ENCODE results near the gene TBC1D9B. TPM values are rescaled to one million over a fixed set of nuclear protein-coding genes. Genes with fewer than 3 reads are reported as not detected.

Gene TBC1D9B
- total and polyA plus RNA-seq, 2 donors (not counting 1 experiment from before 2014, with no cell fraction given), result 48.7 to 50.4 TPM

DNA sequence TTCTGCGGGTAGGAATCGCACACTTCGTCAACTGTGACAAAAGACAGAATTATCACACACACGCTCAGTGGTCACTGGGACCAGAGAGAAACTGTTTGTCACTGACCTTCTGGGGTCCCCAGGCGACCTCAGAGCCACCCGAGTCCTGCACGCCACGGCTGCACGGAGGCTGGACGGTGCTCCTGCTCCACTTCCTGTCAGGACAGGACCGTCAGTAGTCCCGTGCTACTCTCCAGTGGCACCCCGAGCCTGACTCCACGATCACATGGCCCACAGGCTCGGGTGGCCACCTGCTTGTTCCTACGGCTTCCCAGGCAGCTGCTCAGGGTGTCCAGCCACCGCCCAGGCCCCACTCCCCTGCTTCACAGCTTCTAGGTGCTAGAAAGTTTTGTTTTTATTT, 66.9 kb downstream of the TBC1D9B start:
- no peak for TF ChIP-seq EZH2 (IDR thresholded peaks at IDR 0.05; ENCODE audit: low read length, missing control alignments)
- TF ChIP-seq, protein P1, sequence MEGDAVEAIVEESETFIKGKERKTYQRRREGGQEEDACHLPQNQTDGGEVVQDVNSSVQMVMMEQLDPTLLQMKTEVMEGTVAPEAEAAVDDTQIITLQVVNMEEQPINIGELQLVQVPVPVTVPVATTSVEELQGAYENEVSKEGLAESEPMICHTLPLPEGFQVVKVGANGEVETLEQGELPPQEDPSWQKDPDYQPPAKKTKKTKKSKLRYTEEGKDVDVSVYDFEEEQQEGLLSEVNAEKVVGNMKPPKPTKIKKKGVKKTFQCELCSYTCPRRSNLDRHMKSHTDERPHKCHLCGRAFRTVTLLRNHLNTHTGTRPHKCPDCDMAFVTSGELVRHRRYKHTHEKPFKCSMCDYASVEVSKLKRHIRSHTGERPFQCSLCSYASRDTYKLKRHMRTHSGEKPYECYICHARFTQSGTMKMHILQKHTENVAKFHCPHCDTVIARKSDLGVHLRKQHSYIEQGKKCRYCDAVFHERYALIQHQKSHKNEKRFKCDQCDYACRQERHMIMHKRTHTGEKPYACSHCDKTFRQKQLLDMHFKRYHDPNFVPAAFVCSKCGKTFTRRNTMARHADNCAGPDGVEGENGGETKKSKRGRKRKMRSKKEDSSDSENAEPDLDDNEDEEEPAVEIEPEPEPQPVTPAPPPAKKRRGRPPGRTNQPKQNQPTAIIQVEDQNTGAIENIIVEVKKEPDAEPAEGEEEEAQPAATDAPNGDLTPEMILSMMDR (conservative IDR thresholded peaks at IDR 0.05 in 1 of 2, IDR thresholded peaks at IDR 0.05 in 1 of 2; ENCODE audit: low read depth in 1 of 2, low read length in 2 of 2), result no peak
- no peak for DNase-seq (ENCODE audit: low read depth in 2 of 2)
- Histone ChIP-seq H3K4me2 (ENCODE audit: extremely low read depth, insufficient read depth, low read length) (no peak overlapping the region), H3K9ac (ENCODE audit: insufficient read depth, low read length) (no peak overlapping the region), H3K27ac (ENCODE audit: insufficient read depth, low read length) (no peak overlapping the region), H3K4me1 (ENCODE audit: control insufficient read depth, extremely low read depth, insufficient read depth, low read length) (peaks cover 4% of the 10 kb centered on the region), H4K20me1 (ENCODE audit: control insufficient read depth, extremely low read depth, insufficient read depth, low read length) (peaks cover 2% of the 10 kb centered on the region), H3K9me3 (ENCODE audit: control insufficient read depth, insufficient read depth, low read depth, low read length) (no peaks in the 10 kb centered on the region), H3K79me2 (ENCODE audit: control insufficient read depth, insufficient read depth, low read length) (no peaks in the 10 kb centered on the region), H2AFZ (ENCODE audit: low read length) (no peak overlapping the region), H3K4me3 (replicated peaks in 1 of 4; ENCODE audit: control extremely low read depth in 1 of 4, insufficient read depth in 1 of 4, low read depth in 3 of 4, low read length in 4 of 4) (no peak overlapping the region), H3K27me3 (ENCODE audit: control insufficient read depth, insufficient read depth, low read length) (no peaks in the 10 kb centered on the region), H3K36me3 (ENCODE audit: control insufficient read depth, insufficient read depth, low read length) (peaks cover 24% of the 10 kb centered on the region)

DNA sequence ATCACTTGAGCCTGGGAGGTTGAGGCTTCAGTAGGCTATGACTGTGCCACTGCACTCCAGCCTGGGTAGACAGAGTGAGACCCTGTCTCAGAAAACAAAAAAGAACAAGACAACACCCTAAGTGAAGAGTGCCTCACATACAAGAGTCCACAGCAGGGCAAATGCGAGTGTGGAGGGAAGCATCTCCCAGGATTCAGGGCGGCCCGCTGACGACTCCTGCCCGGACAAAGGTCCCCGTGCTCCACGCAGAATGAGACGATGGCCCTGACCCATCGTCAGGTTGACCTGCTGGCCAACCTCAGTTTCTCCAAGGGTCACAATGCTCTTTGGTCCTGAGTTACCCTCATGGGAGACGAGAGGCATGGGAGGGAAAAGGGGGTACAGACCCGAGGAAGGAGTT, 67.4 kb downstream of the TBC1D9B start:
- no peaks in the 10 kb centered on the region for H3K9me3 ChIP-seq (ENCODE audit: control insufficient read depth, insufficient read depth, low read depth, low read length)
- no peaks in the 10 kb centered on the region for H3K79me2 ChIP-seq (ENCODE audit: control insufficient read depth, insufficient read depth, low read length)
- peaks cover 2% of the 10 kb centered on the region for H4K20me1 ChIP-seq (ENCODE audit: control insufficient read depth, extremely low read depth, insufficient read depth, low read length)
- no peak overlapping the region for H3K27ac ChIP-seq (ENCODE audit: insufficient read depth, low read length)
- no peak overlapping the region for H3K4me3 ChIP-seq (replicated peaks in 1 of 4; ENCODE audit: control extremely low read depth in 1 of 4, insufficient read depth in 1 of 4, low read depth in 3 of 4, low read length in 4 of 4)
- DNase-seq (ENCODE audit: low read depth in 2 of 2), result no peak
- no peak overlapping the region for H2AFZ ChIP-seq (ENCODE audit: low read length)
- H3K4me1 ChIP-seq (ENCODE audit: control insufficient read depth, extremely low read depth, insufficient read depth, low read length), result peaks cover 4% of the 10 kb centered on the region
- TF ChIP-seq, protein P1 (conservative IDR thresholded peaks at IDR 0.05 in 1 of 2, IDR thresholded peaks at IDR 0.05 in 1 of 2; ENCODE audit: low read depth in 1 of 2, low read length in 2 of 2), result no peak
- no peak for TF ChIP-seq EZH2 (IDR thresholded peaks at IDR 0.05; ENCODE audit: low read length, missing control alignments)
- peaks cover 24% of the 10 kb centered on the region for H3K36me3 ChIP-seq (ENCODE audit: control insufficient read depth, insufficient read depth, low read length)
- H3K4me2 ChIP-seq (ENCODE audit: extremely low read depth, insufficient read depth, low read length), result no peak overlapping the region
- no peak overlapping the region for H3K9ac ChIP-seq (ENCODE audit: insufficient read depth, low read length)
- no peaks in the 10 kb centered on the region for H3K27me3 ChIP-seq (ENCODE audit: control insufficient read depth, insufficient read depth, low read length)

DNA sequence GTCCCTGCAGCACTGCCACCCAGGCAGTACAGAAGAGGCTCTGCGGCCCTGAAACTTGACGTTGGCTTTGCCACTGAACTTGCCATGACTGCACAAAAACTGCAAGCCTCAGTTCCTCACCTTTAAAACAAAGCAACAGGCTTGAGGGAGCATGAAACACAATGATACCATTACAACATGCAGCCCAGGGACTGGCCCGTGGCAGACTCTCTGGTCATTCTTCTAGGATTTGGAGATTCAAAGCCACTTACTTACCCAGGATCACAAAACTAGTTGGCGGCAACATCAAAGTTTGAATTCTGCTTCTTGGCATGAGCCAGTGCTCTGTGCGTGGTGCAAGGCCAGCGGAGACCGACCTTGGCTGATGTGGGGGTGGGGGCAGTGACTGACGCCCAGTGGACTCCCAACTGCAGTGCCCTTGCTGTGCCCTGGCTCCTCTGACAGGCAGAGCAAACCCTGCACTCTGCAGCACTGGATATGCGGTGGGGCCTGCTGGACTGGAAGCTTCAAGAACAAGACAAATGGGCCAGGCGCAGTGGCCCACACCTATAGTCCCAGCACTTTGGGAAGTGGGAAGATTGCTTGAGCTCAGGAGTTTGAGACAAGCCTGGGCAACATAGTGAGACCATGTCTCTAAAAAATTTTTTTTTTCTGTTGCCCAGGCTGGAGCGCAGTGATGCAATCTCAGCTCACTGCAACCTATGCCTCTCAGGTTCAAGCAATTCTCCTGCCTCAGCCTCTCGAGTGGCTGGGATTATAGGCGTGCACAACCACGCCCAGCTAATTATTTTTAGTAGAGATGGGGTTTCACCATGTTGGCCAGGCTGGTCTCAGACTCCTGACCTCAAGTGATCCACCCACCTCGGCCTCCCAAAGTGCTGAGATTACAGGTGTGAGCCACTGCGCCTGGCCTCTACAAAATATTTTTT, 68.1 kb downstream of the TBC1D9B start:
- H4K20me1 ChIP-seq (ENCODE audit: control insufficient read depth, extremely low read depth, insufficient read depth, low read length), result peaks cover 2% of the 10 kb centered on the region
- H3K27ac ChIP-seq (ENCODE audit: insufficient read depth, low read length), result no peak overlapping the region
- H3K36me3 ChIP-seq (ENCODE audit: control insufficient read depth, insufficient read depth, low read length), result peaks cover 24% of the 10 kb centered on the region
- H3K4me1 ChIP-seq (ENCODE audit: control insufficient read depth, extremely low read depth, insufficient read depth, low read length), result peaks cover 4% of the 10 kb centered on the region
- TF ChIP-seq EZH2 (IDR thresholded peaks at IDR 0.05; ENCODE audit: low read length, missing control alignments), result no peak
- TF ChIP-seq, protein P1 (conservative IDR thresholded peaks at IDR 0.05 in 1 of 2, IDR thresholded peaks at IDR 0.05 in 1 of 2; ENCODE audit: low read depth in 1 of 2, low read length in 2 of 2), result no peak
- no peak overlapping the region for H3K9ac ChIP-seq (ENCODE audit: insufficient read depth, low read length)
- no peak overlapping the region for H3K4me2 ChIP-seq (ENCODE audit: extremely low read depth, insufficient read depth, low read length)
- H3K4me3 ChIP-seq (replicated peaks in 1 of 4; ENCODE audit: control extremely low read depth in 1 of 4, insufficient read depth in 1 of 4, low read depth in 3 of 4, low read length in 4 of 4), result no peak overlapping the region
- H2AFZ ChIP-seq (ENCODE audit: low read length), result no peak overlapping the region
- no peaks in the 10 kb centered on the region for H3K9me3 ChIP-seq (ENCODE audit: control insufficient read depth, insufficient read depth, low read depth, low read length)
- DNase-seq (ENCODE audit: low read depth in 2 of 2), result peak in 1 of 2 donors; percentile 56
- no peaks in the 10 kb centered on the region for H3K27me3 ChIP-seq (ENCODE audit: control insufficient read depth, insufficient read depth, low read length)
- H3K79me2 ChIP-seq (ENCODE audit: control insufficient read depth, insufficient read depth, low read length), result no peaks in the 10 kb centered on the region
